GM21576 (cell line): ENCODE measurements around the gene LRMDA.

Source experiments
- ATAC-seq: cut with Tn5 transposase; IDR thresholded peaks from one replicate; pipeline ENCODE4 v1.9.1; 2021; ENCODE audit warnings: mild to moderate bottlenecking, moderate library complexity; ENCODE audit not compliant: unreplicated experiment

Gene LRMDA

DNA sequence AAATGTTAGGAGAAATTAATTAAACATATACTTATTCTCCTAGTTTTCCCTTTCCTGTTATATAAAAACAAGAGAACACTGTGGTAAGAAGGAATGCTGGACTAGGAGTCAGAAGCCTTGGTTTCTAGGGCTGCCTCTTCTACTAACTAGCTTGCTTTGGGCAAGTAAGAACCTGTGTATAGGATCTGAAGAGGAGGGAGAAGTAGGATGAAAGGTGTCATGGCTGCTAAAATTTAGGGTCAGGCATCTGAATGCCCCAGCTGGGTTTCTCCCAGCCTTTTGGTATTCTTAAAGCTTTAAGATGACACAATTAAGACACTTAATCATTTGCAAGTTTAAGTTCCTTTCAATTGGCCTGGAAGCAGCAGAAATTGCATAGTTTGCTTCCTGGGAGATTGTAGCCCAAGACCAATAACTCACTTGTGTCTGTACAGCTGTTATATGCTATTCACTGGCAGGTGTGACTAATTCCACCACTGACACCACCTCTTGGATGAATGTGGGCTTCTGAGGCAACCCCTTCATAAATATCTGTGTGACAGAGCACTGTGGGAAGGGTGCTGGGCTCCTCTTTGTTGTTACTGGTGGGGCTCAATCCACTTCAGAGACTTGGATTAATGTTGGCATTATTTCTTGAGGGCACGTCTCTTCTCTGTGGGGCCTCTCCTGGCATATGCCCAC, 137.2 kb downstream of the LRMDA start:
- ATAC-seq = no peak

DNA sequence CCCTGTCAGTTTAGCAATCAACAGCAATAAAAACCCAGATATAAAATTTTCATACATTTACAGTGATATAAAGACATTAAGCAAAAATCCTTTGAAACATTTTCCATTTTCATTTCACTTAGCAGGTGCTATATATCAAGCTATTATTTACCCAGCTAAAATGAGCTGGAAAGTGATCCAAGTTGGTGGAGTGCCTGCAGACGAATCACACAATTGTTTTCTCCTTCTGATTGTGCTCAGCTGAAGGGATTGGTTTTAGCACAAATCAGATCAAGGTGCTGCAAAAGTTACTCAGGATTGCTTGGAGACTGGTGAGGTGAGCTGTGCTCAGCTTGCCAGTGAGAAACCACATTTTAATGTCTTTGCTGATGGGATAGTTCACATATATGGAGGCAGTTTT, 138.1 kb downstream of the LRMDA start:
- ATAC-seq = no peak

DNA sequence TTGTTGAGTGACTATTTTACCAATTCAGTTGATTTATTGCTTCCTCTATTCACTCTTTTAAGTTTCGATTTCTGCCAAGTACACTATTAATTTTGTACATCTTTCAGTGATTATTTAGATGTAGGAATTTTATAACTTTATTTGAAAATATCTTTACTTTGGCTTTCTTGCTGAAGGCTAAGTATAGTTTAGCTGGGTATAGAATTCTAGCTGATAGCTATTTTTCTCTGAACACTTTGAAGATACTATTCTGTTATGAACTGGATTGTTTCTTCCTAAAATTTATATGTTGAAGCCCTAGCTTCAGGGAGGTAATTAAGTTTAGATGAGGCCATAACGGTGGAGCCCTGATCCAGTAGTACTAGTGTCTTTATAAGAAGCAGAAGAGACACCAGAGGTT, 141.1 kb downstream of the LRMDA start:
- ATAC-seq = no peak

DNA sequence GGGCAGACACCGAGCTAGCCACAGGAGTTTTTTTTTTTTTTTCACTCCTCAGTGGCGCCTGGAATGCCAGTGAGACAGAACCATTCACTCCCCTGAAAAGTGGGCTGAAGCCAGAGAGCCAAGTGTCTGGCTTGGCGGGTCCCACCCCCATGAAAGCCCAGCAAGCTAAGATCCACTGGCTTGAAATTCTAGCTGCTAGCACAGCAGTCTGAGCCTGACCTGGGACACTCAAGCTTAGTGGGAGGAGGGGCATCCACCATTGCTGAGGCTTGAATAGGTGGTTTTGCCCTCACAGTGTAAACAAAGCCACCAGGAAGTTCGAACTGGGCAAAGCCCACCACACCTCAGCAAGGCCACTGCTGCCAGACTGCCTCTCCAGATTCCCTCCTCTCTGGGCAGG, 144.5 kb downstream of the LRMDA start:
- ATAC-seq = no peak

DNA sequence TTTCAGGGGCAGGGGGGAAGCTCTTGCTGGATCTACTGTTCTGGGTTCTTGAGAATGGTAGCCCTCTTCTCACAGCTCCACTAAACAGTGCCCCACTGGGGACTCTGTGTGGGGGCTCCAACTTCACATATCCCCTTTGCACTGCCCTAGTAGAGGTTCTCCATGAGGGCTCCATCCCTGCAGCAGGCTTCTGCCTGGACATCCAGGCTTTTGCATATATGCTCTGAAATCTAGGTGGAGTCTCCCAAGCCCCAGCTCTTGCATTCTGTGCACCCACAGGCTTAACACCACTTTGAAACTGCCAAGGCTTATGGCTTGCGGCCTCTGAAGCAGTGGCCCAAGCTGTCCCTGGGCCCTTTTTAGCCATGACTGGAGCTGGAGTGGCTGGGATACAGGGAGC, 150.7 kb downstream of the LRMDA start:
- ATAC-seq = no peak

DNA sequence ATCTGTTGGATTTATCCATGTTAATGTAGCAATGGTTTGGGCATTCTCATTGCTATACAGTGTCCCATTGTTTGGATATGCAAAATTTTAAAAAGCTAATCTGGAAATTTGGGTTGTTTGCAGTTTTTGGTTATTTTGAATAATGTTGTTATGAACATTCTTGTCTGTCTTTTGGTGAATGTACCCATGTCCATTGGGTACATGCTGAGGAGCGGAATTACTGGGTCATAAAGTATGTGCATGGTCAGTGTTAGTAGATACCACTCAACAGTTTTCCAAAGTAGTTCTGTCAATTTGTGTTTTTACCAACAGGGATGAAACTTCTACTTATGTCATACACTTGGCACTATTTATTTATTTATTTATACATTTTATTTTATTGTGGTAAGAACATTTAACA, 153.9 kb downstream of the LRMDA start:
- ATAC-seq = no peak

DNA sequence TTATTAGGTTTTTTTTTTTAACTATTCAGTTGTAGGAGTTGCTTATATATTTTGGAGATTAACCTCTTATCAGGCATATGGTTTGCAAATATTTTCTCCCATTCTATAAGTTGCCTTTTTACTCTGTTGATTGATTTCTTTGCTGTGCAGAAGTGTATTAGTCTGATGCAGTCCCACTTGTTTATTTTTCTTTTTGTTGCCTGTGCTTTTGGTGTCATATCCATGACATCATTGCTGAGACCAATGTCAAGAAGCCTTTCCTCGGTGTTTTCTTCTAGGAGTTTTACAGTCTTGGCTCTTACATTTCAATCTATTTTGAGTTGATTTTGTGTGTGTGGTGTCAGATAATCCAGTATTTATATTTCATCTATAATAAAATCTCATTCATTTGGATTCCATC, 155.4 kb downstream of the LRMDA start:
- no peak for ATAC-seq

DNA sequence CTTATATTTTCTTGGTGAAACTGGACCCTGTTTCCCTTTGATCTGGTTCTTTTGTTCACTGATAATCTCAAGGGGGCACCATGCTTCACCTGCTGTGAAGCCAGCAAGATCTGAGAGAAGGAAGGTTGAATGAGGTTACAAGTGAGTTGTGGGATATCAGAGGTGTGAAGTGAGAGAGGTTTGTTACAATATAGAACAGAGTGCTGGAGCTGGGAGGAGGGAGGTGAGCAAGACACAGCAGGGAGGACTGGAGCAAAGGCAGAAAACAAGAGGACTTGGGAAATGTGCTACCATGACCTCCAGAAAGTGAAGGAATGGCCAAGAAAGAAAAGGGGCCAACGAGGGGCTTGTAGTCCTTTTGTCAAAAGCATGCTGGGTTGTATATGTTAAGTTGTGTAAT, 156.6 kb downstream of the LRMDA start:
- no peak for ATAC-seq

DNA sequence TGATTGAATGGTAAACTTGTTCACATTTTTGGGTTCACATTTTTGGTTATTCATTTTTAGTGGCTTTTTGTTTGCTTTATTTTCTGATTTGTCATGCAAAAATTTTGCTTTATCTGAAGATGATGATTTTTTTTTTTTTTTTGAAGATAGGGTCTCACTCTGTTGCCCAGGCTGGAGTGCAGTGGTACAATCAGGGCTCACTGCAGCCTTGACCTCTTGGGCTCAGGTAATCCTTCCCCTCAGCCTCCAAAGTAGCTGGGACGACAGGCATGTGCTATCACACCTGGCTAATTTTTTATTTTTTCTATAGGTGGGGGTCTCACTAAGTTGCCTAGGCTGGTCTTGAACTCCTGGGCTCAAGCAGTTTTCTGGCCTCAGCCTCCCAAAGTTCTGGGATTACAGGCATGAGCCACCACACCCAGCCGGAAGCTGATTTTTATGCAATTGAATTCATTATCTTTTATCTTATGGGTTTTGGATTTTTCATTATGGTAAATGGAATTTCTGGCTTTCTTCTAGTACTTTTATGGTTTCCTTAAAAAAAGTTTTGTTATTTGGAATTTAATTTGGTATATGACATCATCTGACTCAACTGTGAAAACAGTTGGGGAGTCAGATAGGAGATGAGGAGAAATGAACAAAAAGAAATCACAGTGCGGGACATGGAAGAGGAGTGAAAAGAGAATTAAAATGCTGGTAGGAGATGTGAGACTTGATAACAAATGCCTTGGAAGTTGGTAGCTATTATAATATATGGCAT, 158.7 kb downstream of the LRMDA start:
- no peak for ATAC-seq

DNA sequence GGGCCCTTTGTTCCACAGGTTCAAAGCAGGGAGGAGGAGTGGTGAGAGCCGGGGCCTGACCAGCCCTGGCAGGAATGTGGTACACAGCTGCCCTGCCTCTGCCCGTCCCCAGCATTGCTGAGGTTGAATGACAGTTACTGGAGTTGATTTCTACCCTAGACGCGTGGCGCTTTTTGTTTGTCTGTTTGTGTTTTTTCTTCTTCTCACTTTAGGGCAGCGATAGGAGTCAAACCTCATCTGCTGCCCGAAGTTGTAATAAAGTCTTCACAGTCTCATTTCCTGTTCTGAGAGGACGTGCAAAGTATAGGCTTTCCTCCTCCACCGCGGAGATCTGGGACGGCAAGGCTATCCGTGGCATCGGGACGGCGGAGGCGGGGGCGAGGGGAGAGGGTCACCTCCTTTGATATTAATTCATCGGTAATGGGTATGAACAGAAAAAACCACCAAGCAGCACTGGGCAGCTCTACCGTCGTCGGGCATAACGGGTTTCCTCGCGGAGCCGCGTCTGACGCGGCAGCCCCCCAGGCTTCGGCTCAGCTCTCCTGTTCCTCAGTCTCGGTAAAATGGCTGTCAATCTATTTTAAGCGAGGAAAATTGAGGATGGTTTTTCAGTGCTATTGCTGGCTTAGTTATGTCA, 160.8 kb downstream of the LRMDA start:
- no peak for ATAC-seq

DNA sequence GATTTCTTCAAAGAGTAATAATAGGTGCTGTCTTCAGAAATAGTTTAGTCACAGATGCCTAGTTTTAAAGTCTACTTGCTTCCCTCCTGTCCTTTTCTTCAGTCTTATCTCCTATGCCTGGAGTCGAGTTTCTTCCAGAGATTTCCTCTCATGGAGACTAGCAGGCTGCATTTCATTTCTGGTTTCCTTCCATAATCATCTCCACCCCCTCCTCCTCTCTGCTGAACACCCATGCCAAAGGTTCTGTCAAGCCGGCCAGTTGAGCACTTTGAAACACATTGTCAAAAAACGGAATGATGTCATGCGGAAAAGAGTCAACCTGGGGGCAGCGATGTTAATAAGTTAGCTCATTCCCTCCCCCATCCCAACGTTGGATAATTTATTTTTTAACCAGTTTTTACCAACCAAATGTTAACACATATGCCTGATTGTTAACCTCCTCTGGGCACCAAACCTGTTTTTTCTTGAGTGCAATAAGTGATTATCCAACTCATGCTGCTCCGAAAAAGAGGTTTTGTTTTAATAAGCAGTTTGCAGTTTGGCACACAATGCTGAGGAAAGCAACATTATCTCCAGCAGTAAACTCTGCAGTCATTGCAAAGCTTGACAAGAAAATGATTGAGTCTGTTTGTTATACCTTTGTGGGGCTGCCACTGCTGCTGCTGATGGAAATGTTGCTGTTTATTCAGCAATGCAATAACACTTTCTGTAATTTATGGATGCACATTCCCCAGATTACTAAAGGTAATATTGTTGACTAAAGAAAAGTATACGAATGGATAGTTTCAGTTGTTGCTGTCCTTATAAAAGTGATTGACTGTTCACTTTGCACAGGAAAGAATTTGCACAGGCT, 161.6 kb downstream of the LRMDA start:
- ATAC-seq = no peak

DNA sequence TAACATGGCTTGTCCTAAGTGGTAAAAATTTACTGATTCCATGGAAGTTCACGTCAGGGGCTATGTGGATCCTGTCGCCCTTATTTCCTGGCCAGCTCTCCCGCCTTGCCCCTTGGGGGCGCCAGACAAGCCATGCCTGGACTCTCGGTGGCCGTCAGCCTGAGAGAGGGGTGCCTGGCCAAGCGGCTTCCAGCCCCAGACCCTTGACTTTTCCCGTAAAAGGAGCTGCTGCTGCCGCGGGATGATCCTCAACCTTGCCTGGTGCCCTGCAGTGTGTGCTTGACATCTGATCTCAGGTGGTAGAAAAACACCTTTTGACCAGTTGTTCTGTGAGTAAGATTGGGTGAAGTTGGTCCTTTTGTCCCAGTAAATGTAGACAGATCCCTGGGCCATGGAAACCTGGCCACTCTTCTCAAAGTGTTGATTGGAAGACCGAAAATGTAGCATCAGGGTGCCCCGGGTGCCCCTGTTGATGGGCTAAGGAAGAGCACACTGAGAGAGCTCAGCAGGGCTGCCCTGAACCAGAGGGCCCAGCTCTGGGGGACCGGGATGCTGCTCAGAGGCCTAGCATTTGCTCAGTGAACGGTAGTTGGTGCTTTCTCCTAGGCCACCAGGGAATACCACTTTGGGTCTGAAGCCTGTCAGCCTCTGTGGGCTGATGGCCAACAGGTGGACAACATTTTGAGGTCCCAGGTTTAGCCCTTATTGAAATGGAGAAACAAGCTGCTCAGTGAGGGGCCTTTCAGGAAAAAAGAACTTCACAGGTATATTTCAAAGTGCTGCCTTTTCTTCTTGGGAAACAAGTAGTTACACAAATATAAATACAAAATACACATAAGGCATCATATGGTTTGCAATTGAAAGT, 162.5 kb downstream of the LRMDA start:
- ATAC-seq = no peak

DNA sequence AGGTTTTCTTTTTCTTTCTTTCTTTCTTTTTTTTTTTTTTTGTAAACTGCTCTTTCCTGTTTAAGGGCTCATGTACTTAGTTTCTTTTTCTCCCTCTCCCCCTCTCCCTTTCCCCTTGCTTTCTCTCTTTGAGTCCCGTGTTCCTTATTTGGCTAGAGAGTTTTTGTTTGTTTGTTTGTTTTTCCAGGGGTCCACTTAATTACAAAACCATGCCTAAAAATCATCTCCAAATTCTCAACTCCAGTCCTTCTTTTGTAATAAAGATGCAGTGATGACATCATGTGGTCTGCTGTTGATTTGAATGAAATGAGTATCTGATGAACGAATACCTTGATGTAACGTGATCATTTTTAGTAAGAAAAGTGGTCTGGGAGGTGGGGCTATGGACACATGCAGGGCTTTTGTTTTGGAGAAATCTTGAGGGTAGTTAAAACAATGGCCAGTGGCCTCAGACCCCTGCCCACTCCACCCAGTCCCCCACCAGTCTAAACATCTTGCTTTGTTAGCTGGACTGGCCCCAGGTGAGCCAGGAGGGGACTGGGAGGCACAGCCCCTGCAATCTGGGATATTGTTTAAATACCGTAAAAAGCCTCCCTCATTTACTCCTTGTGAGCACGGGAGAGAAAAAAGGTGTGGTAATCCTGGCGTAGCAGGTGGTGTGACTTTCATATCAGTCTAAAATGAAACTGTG, 165.7 kb downstream of the LRMDA start:
- no peak for ATAC-seq

DNA sequence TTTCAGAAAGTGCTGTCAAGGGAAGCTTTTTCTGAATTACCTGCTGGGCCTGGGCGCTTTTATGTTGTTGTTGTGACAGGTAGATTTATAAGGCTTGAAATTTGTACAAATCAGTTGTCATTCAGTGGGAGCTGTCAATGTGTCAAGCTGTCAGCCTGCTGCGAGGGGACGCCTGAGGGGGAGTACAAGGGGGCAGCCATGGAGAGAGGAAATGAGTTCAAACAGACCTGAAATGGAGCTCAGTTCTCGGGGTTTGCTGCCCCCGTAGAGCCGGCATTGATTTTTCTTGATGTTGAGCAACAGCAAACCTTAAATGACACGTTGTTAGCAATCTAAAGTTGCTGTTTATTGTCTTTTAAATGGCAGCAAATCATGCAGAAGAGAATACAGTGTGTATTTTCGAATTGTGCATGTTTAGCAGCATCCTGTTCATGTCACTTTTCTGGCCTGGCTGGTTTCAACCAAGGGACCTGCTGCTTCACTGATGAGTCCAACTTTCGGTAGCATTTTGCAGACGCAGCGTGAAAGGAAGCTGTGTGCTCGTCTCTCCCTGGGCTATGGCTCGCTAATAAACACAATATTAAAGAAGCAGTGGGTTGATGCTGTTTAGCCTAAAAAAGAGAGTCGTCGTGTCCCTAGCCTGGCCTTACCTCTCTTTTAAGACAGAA, 166.5 kb downstream of the LRMDA start:
- ATAC-seq = no peak

DNA sequence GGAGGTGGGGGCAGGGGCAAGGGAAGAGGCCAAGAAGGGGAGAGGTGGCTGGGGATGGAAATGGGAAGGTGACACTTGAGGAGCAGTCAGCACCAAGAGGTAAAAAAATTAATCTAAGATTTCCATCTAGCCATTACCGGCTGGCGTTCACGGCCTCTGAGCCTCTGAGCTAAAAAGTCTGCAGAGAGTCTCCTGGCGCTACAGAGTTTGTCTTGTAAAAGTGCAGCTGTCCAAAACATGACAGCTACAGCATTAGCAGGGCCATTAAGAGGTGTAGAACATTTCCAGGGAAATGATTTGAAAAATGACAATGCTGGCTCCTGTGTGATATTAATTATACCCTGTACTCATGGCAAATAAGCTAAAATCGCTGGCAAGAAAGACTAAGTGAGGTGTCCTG, 167.6 kb downstream of the LRMDA start:
- ATAC-seq = no peak

DNA sequence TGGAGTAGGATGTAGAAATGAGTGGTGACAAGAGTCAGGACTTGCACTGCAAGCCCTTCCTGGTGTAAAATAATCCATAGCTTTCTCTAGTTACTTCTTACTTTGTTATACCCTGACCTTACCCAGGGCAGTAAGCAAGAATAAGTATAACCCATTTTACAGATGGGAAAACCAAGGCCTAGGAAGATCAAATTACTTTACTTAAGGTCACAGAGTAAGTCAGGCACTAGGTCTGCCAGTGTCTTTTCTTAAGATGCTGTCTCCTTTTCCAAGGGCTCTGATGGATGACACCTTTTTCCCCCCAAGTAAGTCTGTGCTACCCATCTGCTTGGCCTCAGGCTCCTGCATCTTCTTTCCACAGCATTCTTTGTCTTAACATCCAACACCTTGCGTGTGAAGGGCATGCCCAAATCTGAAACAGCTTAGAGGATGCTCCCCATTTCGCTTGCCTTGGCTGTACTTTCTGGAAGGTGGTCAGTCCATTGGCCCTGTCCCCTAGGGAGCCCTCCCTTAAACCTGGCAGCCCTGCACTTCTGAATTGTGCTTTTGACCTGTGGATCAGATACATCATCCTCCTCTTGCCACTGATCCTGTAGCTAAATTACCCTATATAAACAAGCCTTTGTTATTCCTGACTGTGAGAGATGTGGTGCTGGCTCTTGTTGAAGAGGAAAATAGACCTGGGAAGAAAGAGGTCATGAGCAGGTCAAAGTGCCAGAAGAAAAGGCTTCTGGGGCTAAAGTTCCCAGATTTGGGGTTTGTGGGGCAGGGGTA, 168.6 kb downstream of the LRMDA start:
- ATAC-seq = no peak

DNA sequence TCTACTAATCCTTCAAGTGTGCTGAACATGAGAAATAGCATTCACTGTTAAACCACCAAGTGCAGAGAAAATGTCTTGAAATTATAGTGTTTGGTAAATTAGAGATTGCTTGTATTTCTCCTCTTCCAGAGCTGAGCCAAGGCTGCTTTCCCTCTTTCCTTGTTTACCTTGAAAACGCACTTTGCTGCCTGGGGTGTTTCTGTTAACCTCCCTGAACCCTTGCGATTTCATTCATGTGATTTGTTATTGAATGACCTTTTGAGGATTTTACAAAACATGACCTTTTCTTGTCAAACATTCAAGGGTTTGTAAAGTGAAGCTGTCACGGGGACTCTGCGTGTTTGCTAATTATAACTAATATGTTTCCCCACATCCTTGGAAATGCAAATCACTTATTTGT, 169.4 kb downstream of the LRMDA start:
- ATAC-seq = no peak

DNA sequence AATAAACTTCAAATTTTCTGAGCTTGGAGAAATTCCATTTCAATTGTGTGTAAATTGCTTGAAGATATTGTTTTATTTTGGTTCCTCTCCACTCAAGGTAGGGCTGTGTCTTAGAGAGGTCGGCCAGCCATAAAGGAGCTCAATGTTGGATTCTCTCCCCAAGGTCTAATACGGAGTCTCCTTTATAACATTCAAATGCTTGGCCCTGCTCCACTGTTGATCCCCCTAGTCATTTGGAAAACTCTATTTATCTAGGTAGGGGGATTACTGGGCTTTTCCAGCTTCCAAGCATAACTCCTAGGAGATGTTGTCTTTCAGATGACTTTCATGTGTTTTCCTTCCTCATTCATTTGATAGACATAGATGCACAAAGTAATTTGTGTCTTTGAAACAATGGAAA, 170.9 kb downstream of the LRMDA start:
- no peak for ATAC-seq

DNA sequence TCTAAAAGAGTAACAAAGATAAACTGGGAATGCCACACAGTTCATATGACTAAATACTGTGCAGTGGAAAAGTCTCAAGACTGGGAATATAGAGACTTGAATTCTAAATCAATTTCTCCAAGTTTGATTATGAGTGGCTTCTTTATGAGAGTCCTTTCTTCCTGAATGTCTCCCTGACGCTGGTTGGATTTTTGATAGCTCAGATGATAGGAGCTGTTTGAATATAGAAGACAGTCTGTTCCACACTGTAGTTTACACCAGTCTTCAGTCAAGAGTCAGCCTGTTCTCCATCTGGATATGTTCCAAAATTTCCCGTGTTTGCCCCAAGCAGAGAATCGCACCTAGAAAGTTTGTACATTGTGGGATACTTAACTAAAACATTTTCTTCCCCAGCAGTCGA, 173.7 kb downstream of the LRMDA start:
- ATAC-seq = no peak
